Inferior parietal cortex (tissue), 1 donor: ENCODE measurements around the gene PHKA2.

Experiments used
- DNase-seq: peaks from one replicate; pipeline ENCODE4 v3.0.0-alpha.2; 2016; ENCODE audit errors: extremely low spot score

Gene PHKA2

GRCh38 chrX:18973527-18974192 lies 10.3 kb downstream of the PHKA2 start:
- DNase-seq, result peak; percentile 40

GRCh38 chrX:18971506-18971905 lies 12.4 kb downstream of the PHKA2 start:
- DNase-seq, result no peak

- no peak for DNase-seq
Measured at GRCh38 chrX:18970465-18970864, 13.4 kb downstream of the PHKA2 start.

- no peak for DNase-seq
Measured at GRCh38 chrX:18966624-18967023, 17.3 kb downstream of the PHKA2 start.

- no peak for DNase-seq
Measured at GRCh38 chrX:18964901-18965300, 19.0 kb downstream of the PHKA2 start.

GRCh38 chrX:18964026-18964425 lies 19.9 kb downstream of the PHKA2 start:
- no peak for DNase-seq

GRCh38 chrX:18962329-18962728 lies 21.6 kb downstream of the PHKA2 start:
- no peak for DNase-seq

GRCh38 chrX:18961686-18962085 lies 22.2 kb downstream of the PHKA2 start:
- no peak for DNase-seq

GRCh38 chrX:18956303-18957032 lies 27.4 kb downstream of the PHKA2 start:
- DNase-seq, result no peak

GRCh38 chrX:18955676-18956075 lies 28.2 kb downstream of the PHKA2 start:
- DNase-seq, result no peak

- DNase-seq, result no peak
Measured at GRCh38 chrX:18951032-18951431, 32.9 kb downstream of the PHKA2 start.

GRCh38 chrX:18949944-18950301 lies 34.0 kb downstream of the PHKA2 start:
- no peak for DNase-seq

- DNase-seq, result no peak
Measured at GRCh38 chrX:18949291-18949943, 34.5 kb downstream of the PHKA2 start.

GRCh38 chrX:18946611-18947010 lies 37.3 kb downstream of the PHKA2 start:
- DNase-seq, result no peak

GRCh38 chrX:18946157-18946556 lies 37.8 kb downstream of the PHKA2 start:
- DNase-seq, result no peak

GRCh38 chrX:18945483-18945882 lies 38.4 kb downstream of the PHKA2 start:
- DNase-seq, result no peak

GRCh38 chrX:18944482-18944881 lies 39.4 kb downstream of the PHKA2 start:
- no peak for DNase-seq

GRCh38 chrX:18941896-18942295 lies 42.0 kb downstream of the PHKA2 start:
- no peak for DNase-seq

- no peak for DNase-seq
Measured at GRCh38 chrX:18938710-18939109, 45.2 kb downstream of the PHKA2 start.

- no peak for DNase-seq
Measured at GRCh38 chrX:18937173-18937572, 46.7 kb downstream of the PHKA2 start.

- no peak for DNase-seq
Measured at GRCh38 chrX:18935893-18936292, 48.0 kb downstream of the PHKA2 start.

GRCh38 chrX:18934708-18935107 lies 49.2 kb downstream of the PHKA2 start:
- DNase-seq, result no peak

GRCh38 chrX:18933617-18934016 lies 50.3 kb downstream of the PHKA2 start:
- DNase-seq, result no peak
